ENCODE results near the gene ENO1. TPM values are rescaled to one million over a fixed set of nuclear protein-coding genes. Genes with fewer than 3 reads are reported as not detected.
A peak's percentile ranks its signal among the peaks of the same experiment; 100 is the strongest.
"Not testable (repeated sequence)": the region's sequence is repeated elsewhere in the genome, so short reads cannot be mapped to it uniquely, and the experiment has no call there.

Gene ENO1
- total RNA-seq, 1 experiment from 2014 or later, result 1,044 TPM

- Histone ChIP-seq H3K9me3 (ENCODE audit: low read length) (no peaks in the 10 kb centered on the region), H3K9me2 (replicated peaks; ENCODE audit: insufficient read depth, low read length) (no peaks in the 10 kb centered on the region), H3K4me3 (ENCODE audit: low read length) (no peak overlapping the region), H4K20me1 (ENCODE audit: insufficient read depth, low read depth, low read length) (no peaks in the 10 kb centered on the region), H3K79me2 (ENCODE audit: low read length) (no peaks in the 10 kb centered on the region), H2AFZ (ENCODE audit: low read length) (no peak overlapping the region), H3K4me1 (ENCODE audit: low read length) (no peaks in the 10 kb centered on the region), H3K27me3 (ENCODE audit: low read length) (no peaks in the 10 kb centered on the region), H3K27ac (ENCODE audit: low read length) (no peak overlapping the region), H3K36me3 (ENCODE audit: insufficient read depth, low read length) (no peaks in the 10 kb centered on the region), H3K4me2 (ENCODE audit: low read depth, low read length, poor library complexity, severe bottlenecking) (no peak overlapping the region), H3K9ac (ENCODE audit: low read length) (no peak overlapping the region)
- no peak for DNase-seq
Measured at GRCh38 chr1:8889925-8890785, 11.7 kb upstream of the ENO1 start.

GRCh38 chr1:8889103-8889846, 10.8 kb upstream of the ENO1 start:
- no peak overlapping the region for H3K4me3 ChIP-seq (ENCODE audit: low read length)
- DNase-seq, result no peak
- H3K27me3 ChIP-seq (ENCODE audit: low read length), result no peaks in the 10 kb centered on the region
- H2AFZ ChIP-seq (ENCODE audit: low read length), result no peak overlapping the region
- no peaks in the 10 kb centered on the region for H3K36me3 ChIP-seq (ENCODE audit: insufficient read depth, low read length)
- no peak overlapping the region for H3K9ac ChIP-seq (ENCODE audit: low read length)
- H4K20me1 ChIP-seq (ENCODE audit: insufficient read depth, low read depth, low read length), result no peaks in the 10 kb centered on the region
- no peaks in the 10 kb centered on the region for H3K9me3 ChIP-seq (ENCODE audit: low read length)
- no peaks in the 10 kb centered on the region for H3K9me2 ChIP-seq (replicated peaks; ENCODE audit: insufficient read depth, low read length)
- no peaks in the 10 kb centered on the region for H3K4me1 ChIP-seq (ENCODE audit: low read length)
- H3K4me2 ChIP-seq (ENCODE audit: low read depth, low read length, poor library complexity, severe bottlenecking), result no peak overlapping the region
- H3K27ac ChIP-seq (ENCODE audit: low read length), result no peak overlapping the region
- no peaks in the 10 kb centered on the region for H3K79me2 ChIP-seq (ENCODE audit: low read length)

GRCh38 chr1:8886589-8886988, 8.1 kb upstream of the ENO1 start:
- H3K36me3 ChIP-seq (ENCODE audit: insufficient read depth, low read length), result no peaks in the 10 kb centered on the region
- H3K9ac ChIP-seq (ENCODE audit: low read length), result no peak overlapping the region
- H3K9me3 ChIP-seq (ENCODE audit: low read length), result no peaks in the 10 kb centered on the region
- H3K27me3 ChIP-seq (ENCODE audit: low read length), result no peaks in the 10 kb centered on the region
- H3K9me2 ChIP-seq (replicated peaks; ENCODE audit: insufficient read depth, low read length), result no peaks in the 10 kb centered on the region
- no peak overlapping the region for H2AFZ ChIP-seq (ENCODE audit: low read length)
- no peak overlapping the region for H3K4me3 ChIP-seq (ENCODE audit: low read length)
- no peaks in the 10 kb centered on the region for H3K4me1 ChIP-seq (ENCODE audit: low read length)
- no peaks in the 10 kb centered on the region for H3K79me2 ChIP-seq (ENCODE audit: low read length)
- DNase-seq, result no peak
- H4K20me1 ChIP-seq (ENCODE audit: insufficient read depth, low read depth, low read length), result no peaks in the 10 kb centered on the region
- H3K4me2 ChIP-seq (ENCODE audit: low read depth, low read length, poor library complexity, severe bottlenecking), result no peak overlapping the region
- H3K27ac ChIP-seq (ENCODE audit: low read length), result no peak overlapping the region

- H4K20me1 ChIP-seq (ENCODE audit: insufficient read depth, low read depth, low read length); H3K4me2 ChIP-seq (ENCODE audit: low read depth, low read length, poor library complexity, severe bottlenecking); H3K79me2 ChIP-seq (ENCODE audit: low read length); H3K4me3 ChIP-seq (ENCODE audit: low read length); H2AFZ ChIP-seq (ENCODE audit: low read length); H3K4me1 ChIP-seq (ENCODE audit: low read length); H3K36me3 ChIP-seq (ENCODE audit: insufficient read depth, low read length); H3K9me3 ChIP-seq (ENCODE audit: low read length); DNase-seq; H3K27me3 ChIP-seq (ENCODE audit: low read length); H3K9ac ChIP-seq (ENCODE audit: low read length); H3K9me2 ChIP-seq (replicated peaks; ENCODE audit: insufficient read depth, low read length); H3K27ac ChIP-seq (ENCODE audit: low read length): not testable (repeated sequence)
Measured at GRCh38 chr1:8886031-8886524, 7.6 kb upstream of the ENO1 start.

- H3K9me3 ChIP-seq (ENCODE audit: low read length); H3K79me2 ChIP-seq (ENCODE audit: low read length); DNase-seq; H3K36me3 ChIP-seq (ENCODE audit: insufficient read depth, low read length); H3K9me2 ChIP-seq (replicated peaks; ENCODE audit: insufficient read depth, low read length); H3K9ac ChIP-seq (ENCODE audit: low read length); H3K4me3 ChIP-seq (ENCODE audit: low read length); H4K20me1 ChIP-seq (ENCODE audit: insufficient read depth, low read depth, low read length); H3K27ac ChIP-seq (ENCODE audit: low read length); H2AFZ ChIP-seq (ENCODE audit: low read length); H3K4me2 ChIP-seq (ENCODE audit: low read depth, low read length, poor library complexity, severe bottlenecking); H3K27me3 ChIP-seq (ENCODE audit: low read length): not testable (repeated sequence)
- peaks cover 11% of the 10 kb centered on the region for H3K4me1 ChIP-seq (ENCODE audit: low read length)
Measured at GRCh38 chr1:8884105-8884504, 5.6 kb upstream of the ENO1 start.

- Histone ChIP-seq H3K79me2 (ENCODE audit: low read length) (peaks cover under 1% of the 10 kb centered on the region), H3K27me3 (ENCODE audit: low read length) (no peaks in the 10 kb centered on the region), H3K9me3 (ENCODE audit: low read length) (no peaks in the 10 kb centered on the region), H3K4me2 (ENCODE audit: low read depth, low read length, poor library complexity, severe bottlenecking) (no peak overlapping the region), H3K4me3 (ENCODE audit: low read length) (no peak overlapping the region), H3K9me2 (replicated peaks; ENCODE audit: insufficient read depth, low read length) (no peaks in the 10 kb centered on the region), H3K27ac (ENCODE audit: low read length) (no peak overlapping the region), H4K20me1 (ENCODE audit: insufficient read depth, low read depth, low read length) (no peaks in the 10 kb centered on the region), H3K4me1 (ENCODE audit: low read length) (peaks cover 15% of the 10 kb centered on the region), H3K36me3 (ENCODE audit: insufficient read depth, low read length) (no peaks in the 10 kb centered on the region), H2AFZ (ENCODE audit: low read length) (no peak overlapping the region), H3K9ac (ENCODE audit: low read length) (no peak overlapping the region)
- DNase-seq, result no peak
Measured at GRCh38 chr1:8883491-8883890, 5.0 kb upstream of the ENO1 start.

- Histone ChIP-seq H3K4me1 (ENCODE audit: low read length) (peaks cover 37% of the 10 kb centered on the region), H3K4me2 (ENCODE audit: low read depth, low read length, poor library complexity, severe bottlenecking) (peak overlapping the region; percentile 71)
- no peak for DNase-seq
Measured at GRCh38 chr1:8879922-8880676, 1.6 kb upstream of the ENO1 start.

More at GRCh38 chr1:8879922-8880676, 1.6 kb upstream of the ENO1 start:
- Histone ChIP-seq H3K27ac (ENCODE audit: low read length) (peak overlapping the region; percentile 87), H3K4me3 (ENCODE audit: low read length) (peak overlapping the region; percentile 94), H3K79me2 (ENCODE audit: low read length) (peaks cover 34% of the 10 kb centered on the region), H2AFZ (ENCODE audit: low read length) (no peak overlapping the region), H3K9ac (ENCODE audit: low read length) (peak overlapping the region; percentile 99), H4K20me1 (ENCODE audit: insufficient read depth, low read depth, low read length) (peaks cover 24% of the 10 kb centered on the region), H3K36me3 (ENCODE audit: insufficient read depth, low read length) (peaks cover 26% of the 10 kb centered on the region), H3K9me2 (replicated peaks; ENCODE audit: insufficient read depth, low read length) (no peaks in the 10 kb centered on the region), H3K27me3 (ENCODE audit: low read length) (no peaks in the 10 kb centered on the region), H3K9me3 (ENCODE audit: low read length) (no peaks in the 10 kb centered on the region)
